Measurements from ENCODE around the gene MEA1.

The MEA1 gene

DNA sequence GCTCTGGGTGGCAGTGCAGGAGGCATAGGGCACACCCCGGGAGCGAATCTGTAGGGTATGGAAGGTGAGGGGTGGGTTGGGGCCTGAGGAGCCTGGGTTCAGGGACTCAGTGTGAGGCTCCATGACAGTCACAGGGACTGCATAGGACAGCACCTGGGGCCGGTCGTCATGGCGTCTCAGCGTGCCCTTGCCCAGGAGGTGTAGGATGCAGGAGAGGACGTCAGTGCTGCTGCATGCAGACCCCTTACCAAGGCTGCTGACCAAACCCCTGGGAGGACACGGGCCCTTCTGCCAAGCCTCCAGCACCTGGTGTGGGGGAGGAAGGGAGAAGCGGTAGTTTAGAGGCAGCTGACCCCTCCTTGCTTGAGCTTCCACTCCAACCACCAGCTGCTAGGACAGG lies 24.0 kb upstream of the MEA1 start:
- no peak for DNase-seq

DNA sequence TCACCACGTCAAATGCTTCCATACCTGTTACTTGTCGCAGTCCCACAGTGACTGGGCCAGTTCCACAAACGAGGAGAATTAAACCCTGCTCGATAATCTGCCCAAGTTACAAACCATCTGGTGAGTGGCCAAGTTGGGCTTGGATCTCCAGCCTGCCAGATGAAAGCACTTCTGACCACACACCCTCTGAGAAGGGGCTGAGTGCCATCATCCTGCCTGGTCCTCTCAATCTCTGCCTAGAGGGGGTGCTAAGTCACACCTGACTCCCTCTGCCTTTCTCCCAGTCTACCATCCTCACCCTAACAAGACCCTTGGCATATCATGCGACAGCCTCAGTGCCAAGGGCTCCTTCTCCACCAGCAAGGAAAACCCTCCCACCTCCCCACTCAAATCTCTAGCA lies 23.5 kb upstream of the MEA1 start:
- no peak for DNase-seq

GRCh38 chr6:43036712-43037111 lies 23.0 kb upstream of the MEA1 start:
- no peak for DNase-seq

DNA sequence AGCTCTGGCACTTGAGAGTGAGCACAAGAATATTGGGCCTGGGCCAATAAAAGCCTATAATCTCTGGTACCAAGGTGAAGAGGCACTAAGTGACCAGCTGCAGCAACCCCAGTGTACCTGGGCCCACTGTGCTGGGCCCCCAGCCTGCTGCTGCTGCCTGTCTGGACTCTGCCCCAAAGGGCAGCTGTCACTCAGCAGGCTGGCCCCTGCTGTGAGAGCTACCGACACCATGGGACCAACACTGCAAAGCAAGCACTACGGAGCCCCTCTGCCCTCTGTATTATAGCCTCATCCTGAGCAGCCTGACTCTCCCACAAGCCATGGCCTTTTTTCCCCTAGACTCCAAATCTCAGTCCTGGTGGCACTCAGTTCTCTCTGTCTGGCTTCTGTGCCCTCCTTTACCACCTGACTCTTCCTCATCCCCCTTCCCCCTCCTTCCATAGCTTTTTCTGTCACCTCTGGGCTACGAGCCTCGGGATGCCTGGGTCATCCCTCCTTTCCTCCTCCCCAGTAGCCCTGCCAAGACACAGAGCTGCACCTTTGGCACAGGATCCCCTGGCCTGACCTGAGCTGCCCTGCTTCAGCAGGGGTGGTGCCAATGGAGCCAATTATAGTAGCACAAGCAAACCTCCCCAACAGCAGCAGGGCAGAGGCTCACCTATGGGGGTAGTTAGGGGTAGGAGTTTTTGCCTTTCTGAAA lies 21.9 kb upstream of the MEA1 start:
- no peak for DNase-seq

DNA sequence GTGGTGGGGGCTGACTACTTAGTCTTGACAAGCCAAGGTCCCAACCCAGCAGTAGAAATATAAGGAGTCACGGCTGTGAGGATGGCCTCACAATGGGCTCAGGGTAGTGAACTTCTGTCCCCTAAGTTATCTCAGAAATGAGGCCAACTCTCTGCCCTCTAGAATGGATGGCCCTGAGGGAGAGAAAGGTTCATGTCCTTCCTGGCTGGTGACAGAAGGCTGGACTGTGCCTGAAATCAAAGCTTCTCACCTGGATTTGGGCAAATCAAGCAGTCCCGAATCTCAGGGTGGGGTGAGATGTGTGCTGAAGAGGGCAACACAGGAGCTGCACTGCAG lies 20.4 kb upstream of the MEA1 start:
- no peak for DNase-seq

- no peak for DNase-seq
These were observed 19.9 kb upstream of the MEA1 start for GRCh38 chr6:43033496-43034189.

- no peak for DNase-seq
These were observed 18.6 kb upstream of the MEA1 start for GRCh38 chr6:43032326-43032725.

GRCh38 chr6:43029120-43029519 lies 15.4 kb upstream of the MEA1 start:
- DNase-seq: no peak

DNA sequence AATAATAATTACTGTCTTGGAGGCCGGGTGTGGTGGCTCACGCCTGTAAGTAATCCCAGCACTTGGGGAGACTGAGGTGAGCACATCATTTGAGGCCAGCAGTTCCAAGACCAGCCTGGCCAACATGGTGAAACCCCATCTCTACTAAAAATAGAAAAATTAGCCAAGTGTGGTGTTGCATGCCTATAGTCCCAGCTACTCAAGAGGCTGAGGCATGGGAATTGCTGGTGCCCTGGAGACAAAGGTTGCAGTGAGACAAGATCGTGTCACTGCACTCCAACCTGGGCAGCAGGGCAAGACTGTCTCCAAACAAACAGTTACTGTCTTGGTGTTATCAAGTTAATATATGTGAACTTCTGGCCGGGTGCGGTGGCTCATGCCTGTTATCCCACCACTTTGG lies 12.6 kb upstream of the MEA1 start:
- DNase-seq: no peak

GRCh38 chr6:43024436-43024835 lies 10.7 kb upstream of the MEA1 start:
- DNase-seq: no peak

GRCh38 chr6:43021270-43022047 lies 7.7 kb upstream of the MEA1 start, which contains the start of gene RRP36:
Gene RRP36, plus strand, starts transcription at chr6:43021623. Its CDS starts 32 bp downstream, at chr6:43021655.
- DNase-seq: no peak

GRCh38 chr6:43020847-43021246 lies 7.1 kb upstream of the MEA1 start:
- DNase-seq: no peak

GRCh38 chr6:43020052-43020705 lies 6.4 kb upstream of the MEA1 start:
- no peak for DNase-seq

GRCh38 chr6:43019152-43019551 lies 5.4 kb upstream of the MEA1 start:
- DNase-seq: no peak

DNA sequence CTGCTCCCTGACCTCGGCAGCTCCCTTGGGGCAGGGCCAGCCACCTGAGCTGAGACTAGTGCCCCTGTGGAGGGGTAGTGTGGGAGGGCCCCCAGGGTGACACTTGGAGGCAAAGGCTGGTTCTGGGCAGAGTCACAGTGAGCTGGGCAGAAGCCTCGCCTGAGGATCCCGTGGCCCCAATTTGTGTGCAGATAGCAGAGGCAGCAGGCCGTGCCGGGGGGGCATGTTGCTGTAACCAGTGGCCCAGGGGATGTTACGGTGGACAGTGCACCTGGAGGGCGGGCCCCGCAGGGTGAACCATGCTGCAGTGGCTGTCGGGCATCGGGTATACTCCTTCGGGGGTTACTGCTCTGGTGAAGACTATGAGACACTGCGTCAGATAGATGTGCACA lies 3.2 kb upstream of the MEA1 start:
- DNase-seq: no peak

- no peak for DNase-seq
These were observed 2.6 kb upstream of the MEA1 start for GRCh38 chr6:43016176-43016942.

GRCh38 chr6:43014434-43014909 lies 726 bp upstream of the MEA1 start:
- no peak for DNase-seq

GRCh38 chr6:43013097-43013842 lies 476 bp downstream of the MEA1 start:
- no peak for DNase-seq

GRCh38 chr6:43012364-43012763 lies 1.4 kb downstream of the MEA1 start:
- no peak for DNase-seq

DNA sequence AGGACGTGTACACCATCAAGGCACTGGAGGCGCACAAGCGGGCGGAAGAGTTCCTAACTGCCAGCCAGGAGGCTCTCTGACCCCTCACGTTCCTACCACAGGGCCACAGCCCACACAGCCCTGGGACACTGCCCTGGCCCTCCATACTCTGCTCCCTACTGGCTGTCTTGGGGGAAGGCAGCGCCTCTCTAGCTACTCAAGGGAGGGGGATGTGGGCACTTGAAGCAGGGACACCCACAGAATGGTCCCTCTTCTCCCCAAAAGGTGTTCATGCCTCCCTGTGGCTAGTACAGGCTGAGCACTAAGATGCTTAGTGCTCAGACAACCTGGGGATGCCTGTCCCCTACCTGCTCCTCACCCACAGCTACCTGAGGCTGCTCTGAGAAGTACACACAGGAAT lies 2.5 kb downstream of the MEA1 start:
- no peak for DNase-seq

DNA sequence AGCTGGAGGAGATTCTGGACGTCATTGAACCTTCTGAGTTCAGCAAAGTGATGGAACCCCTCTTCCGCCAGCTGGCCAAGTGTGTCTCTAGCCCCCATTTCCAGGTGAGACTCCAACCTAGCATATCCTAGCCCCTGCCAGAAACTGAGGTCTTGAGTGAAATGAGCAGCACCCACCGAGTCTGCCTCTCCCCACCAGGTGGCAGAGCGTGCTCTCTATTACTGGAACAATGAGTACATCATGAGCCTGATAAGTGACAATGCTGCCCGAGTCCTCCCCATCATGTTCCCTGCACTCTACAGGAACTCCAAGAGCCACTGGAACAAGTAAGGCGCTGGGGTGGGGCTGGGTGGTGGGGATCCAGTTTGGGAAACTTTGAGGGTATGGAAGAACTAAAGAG lies 4.6 kb downstream of the MEA1 start:
- no peak for DNase-seq

DNA sequence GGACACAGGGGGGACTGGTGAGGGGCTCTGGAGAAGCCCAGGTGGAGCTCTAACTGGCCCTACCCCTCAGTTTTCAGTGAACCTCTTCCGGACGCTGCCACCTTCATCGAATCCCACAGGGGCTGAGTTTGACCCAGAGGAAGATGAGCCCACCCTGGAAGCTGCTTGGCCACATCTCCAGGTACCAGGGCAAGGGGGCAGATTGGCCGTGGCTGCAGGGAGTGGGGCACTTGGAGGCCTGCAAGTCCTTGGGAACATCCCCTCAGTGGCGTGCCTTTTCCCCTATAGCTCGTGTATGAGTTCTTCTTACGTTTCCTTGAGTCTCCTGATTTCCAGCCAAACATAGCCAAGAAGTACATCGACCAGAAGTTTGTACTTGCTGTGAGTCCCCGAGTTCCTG lies 6.6 kb downstream of the MEA1 start:
- no peak for DNase-seq

All from cortex of kidney (tissue), 1 donor.